ENCODE measurements around the gene GNG7.
"Not testable (repeated sequence)": the region's sequence is repeated elsewhere in the genome, so short reads cannot be mapped to it uniquely, and the experiment has no call there.

The GNG7 gene

DNA sequence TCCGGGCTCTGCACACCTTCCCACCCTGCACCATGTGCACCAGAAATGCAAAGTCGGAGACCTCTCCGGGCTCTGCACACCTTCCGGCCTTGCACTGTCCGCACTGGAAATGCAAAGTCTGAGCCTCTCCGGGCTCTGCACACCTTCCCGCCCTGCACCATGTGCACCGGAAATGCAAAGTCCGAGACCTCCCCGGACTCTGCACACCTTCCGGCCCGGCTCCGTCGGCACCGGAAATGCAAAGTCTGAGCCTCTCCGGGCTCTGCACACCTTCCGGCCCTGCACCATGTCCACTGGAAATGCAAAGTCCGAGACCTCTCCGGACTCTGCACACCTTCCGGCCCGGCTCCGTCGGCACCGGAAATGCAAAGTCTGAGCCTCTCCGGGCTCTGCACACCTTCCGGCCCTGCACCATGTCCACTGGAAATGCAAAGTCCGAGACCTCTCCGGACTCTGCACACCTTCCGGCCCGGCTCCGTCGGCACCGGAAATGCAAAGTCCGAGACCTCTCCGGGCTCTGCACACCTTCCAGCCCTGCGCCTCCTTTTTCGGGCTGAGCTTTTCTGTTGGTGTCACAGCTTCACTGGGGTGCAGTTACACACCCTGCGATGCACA lies 59.3 kb downstream of the GNG7 start:
- not testable (repeated sequence) for DNase-seq (ENCODE audit: low read depth, low spot score)

GRCh38 chr19:2641332-2641698 lies 61.2 kb downstream of the GNG7 start:
- DNase-seq (ENCODE audit: low read depth, low spot score): no peak

DNA sequence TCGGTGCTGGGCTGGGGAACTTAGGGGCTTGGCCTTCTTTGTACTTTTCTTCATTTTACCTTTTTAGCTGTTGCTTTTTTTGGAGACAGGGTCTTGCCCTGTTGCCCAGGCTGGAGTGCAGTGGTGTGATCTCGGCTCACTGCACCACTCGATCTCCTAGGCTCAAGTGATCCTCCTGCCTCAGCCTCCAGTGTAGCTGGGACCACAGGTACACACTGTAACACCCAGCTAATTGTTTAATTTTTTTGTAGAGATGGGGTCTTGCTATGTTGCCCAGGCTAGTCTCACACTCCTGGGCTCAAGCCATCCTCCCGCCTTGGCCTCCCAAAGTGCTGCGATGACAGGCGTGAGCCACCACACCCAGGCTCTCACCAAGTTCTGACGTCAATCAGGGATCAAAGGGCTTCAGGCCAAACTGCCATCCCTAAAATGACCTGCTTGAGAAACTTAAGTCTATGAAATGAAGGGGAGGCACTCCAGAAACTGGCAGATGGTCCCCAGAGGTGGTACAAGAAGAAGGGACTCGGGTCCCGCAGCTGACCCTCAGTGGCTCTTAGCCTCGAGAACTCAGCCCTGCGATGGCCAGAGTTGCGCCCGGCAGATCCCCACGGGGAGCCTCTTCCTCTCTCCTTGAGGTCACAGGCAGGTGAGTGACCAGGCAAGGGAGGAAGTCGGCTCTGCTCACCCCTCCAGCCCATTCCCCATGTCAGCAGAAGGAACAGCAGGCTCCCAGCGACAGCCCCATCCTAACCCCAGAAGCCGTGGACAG lies 61.7 kb downstream of the GNG7 start:
- no peak for DNase-seq (ENCODE audit: low read depth, low spot score)

DNA sequence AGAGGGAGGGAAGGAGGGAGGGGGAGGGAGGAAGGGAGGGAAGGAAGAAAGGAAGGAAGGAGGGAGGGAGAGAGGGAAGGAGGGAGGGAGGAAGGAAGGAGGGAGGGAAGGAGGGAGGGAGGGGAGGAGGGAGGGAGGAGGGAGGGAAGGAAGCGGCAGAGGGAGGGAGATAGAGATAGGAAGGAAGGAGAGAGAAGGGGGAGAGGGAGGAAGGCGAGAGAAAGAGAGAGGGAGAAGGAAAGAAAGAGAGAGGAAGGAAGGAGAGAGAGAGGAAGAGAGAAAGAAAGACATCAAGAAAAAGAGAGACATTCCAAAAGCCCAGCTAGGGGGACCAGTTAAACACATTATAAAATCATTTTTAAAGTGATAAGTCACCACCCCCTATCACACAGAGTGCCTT lies 62.5 kb downstream of the GNG7 start:
- no peak for DNase-seq (ENCODE audit: low read depth, low spot score)

GRCh38 chr19:2638417-2638940 lies 64.0 kb downstream of the GNG7 start:
- no peak for DNase-seq (ENCODE audit: low read depth, low spot score)

GRCh38 chr19:2636897-2637683 lies 65.4 kb downstream of the GNG7 start:
- peak; percentile 44 for DNase-seq (ENCODE audit: low read depth, low spot score)

- no peak for DNase-seq (ENCODE audit: low read depth, low spot score)
Measured at GRCh38 chr19:2636141-2636896, 66.2 kb downstream of the GNG7 start.

- DNase-seq (ENCODE audit: low read depth, low spot score): no peak
Measured at GRCh38 chr19:2634960-2635359, 67.5 kb downstream of the GNG7 start.

DNA sequence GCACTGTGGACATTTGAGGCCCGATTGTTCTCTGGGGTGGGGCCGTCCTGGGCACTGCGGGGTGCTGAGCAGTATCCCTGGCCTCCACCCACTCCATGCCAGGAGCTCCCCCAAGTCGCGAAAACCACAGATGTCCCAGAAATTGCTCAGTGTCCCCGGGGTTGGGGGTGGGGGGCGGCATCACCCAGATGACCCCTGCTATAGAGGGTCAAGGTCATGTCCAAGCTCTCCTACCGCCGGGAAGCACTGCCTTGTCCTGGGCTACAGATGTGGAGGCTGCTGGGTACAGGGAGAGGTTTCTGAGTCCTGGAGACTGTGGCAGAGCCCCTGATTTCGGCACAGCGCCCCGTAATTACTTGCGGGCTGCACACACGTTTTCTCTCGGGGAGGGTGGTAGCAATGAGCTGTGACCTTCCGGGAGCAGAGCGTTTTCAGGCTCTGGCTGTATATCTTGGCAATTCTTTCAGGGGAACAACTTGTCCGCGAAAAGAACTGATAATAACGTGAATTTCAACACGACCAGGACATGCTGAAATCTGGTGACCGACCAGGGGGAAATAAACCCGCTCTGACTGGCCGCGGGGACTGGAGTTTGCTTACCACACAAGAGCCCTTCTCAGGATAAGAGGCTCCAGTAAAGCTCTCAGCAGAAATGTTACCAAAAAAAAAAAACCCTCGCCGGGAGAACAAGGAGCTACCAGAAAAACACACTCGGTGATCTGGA lies 68.1 kb downstream of the GNG7 start:
- no peak for DNase-seq (ENCODE audit: low read depth, low spot score)

DNA sequence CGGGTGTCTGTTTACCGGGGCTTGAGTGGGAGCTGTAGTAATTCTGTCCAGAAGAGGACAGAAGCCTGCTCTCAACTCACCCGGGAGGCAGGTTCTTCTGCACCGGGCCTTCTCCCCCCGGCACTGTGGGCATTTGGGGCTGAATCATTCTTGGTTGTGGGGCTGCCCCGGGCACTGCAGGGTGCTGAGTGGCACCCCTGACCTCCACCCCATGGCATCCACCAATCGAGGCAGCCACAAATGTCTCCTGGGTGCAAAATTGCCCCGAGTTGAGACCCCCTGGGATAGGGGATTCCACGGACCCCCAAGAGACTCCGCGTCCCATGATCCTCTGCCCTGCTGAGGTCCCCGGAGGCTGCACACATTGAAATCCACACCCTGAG lies 68.8 kb downstream of the GNG7 start:
- DNase-seq (ENCODE audit: low read depth, low spot score): no peak

GRCh38 chr19:2631213-2631821 lies 71.2 kb downstream of the GNG7 start:
- no peak for DNase-seq (ENCODE audit: low read depth, low spot score)

DNA sequence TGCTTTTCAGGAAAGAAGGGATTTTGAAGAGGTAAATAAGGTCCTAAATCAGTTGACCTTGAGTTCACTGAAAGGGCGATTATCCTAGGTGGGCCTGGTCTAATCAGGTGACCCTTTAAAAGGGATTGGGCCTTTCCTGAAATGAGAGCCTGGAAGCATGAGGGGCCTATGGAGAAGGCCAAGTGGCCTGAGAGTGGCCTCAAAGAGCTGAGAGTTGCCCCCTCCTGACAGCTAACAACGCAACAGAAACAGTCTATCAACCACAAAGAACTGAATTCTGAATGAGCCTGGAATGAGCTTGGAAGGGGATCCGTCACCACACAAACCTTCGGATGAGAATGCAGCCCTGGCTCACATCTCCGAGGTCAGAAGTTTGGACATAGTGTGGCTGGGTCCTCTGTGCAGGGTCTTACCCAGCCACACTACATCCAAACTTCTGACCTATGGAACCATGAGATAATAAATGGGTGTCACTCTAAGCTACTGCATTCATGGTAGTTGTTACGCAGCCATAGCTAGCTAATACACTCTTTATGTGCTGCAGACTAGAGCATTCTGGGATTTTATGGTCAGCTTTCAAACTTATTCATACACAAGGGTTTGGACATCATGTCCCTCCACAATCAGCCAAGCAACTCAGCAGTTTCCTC lies 72.0 kb downstream of the GNG7 start:
- DNase-seq (ENCODE audit: low read depth, low spot score): no peak

- DNase-seq (ENCODE audit: low read depth, low spot score): no peak
Measured at GRCh38 chr19:2629491-2630351, 72.8 kb downstream of the GNG7 start.

GRCh38 chr19:2628597-2628996 lies 73.9 kb downstream of the GNG7 start:
- no peak for DNase-seq (ENCODE audit: low read depth, low spot score)

- no peak for DNase-seq (ENCODE audit: low read depth, low spot score)
Measured at GRCh38 chr19:2627855-2628254, 74.6 kb downstream of the GNG7 start.

GRCh38 chr19:2627319-2627829 lies 75.1 kb downstream of the GNG7 start:
- no peak for DNase-seq (ENCODE audit: low read depth, low spot score)

GRCh38 chr19:2625434-2625833 lies 77.1 kb downstream of the GNG7 start:
- DNase-seq (ENCODE audit: low read depth, low spot score): no peak

DNA sequence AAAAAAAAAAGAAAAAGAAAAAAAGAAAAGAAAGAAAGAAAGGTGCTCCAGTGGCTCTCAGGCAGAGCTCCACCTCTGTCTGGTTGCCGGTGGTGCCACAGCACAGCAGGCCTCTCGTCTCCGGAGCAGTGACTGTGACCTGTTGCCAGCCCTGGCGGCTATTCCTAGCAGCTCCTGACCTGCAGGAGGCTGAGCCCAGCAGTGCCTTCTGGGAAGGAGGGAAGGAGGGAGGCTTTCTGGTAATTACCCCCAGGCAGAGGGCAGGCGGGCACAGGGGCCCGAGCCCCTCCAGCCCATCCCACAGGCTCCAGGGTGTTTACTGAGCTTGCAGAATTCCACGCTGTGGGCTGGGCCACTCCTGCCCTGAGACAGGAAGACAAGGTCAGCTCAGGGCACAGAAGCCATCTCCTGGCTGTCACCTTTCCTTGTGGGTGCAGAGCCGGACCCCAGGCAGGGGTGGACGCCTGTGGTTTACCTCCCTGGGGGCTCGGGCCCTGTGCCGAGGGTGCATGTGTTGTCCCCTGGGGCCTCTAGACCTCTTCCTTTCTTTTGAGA lies 77.9 kb downstream of the GNG7 start:
- DNase-seq (ENCODE audit: low read depth, low spot score): no peak

DNA sequence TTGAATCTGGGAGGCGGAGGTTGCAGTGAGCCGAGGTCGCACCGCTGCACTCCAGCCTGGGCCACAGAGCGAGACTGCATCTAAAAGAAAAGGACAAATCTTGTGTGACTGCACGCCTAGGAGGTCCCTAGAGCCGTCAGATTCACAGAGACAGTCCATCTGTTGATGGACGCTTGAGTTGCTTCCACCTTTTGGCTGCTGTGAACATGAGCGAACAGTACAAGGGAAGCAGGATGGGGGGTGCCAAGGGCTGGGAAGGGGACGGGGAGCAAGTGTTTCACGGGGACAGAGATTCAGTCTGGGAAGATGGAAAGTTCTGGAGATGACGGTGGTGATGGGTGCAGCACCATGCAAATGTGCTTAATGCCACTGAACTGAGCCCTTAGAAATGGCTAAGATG lies 78.7 kb downstream of the GNG7 start:
- DNase-seq (ENCODE audit: low read depth, low spot score): no peak
